GM12865 (cell line): ENCODE data around the gene AADACL4.

Experiments
- DNase-seq: peaks from one replicate; pipeline ENCODE4 v3.0.0; 2010; ENCODE audit warnings: low read depth
- H3K4me3 ChIP-seq: 2 replicates; pipeline ENCODE4 v1.5.1; 2011; ENCODE audit warnings: mild to moderate bottlenecking, low read depth, low read length, control low read depth
- TF ChIP-seq, protein P1 (sequence below): IDR thresholded peaks from 2 replicates; pipeline ENCODE4 v1.5.1; 2011; ENCODE audit warnings: low read length, control low read depth, low read depth, inconsistent platforms; ENCODE audit not compliant: insufficient read depth; ENCODE audit errors: missing control alignments

Gene AADACL4

DNA sequence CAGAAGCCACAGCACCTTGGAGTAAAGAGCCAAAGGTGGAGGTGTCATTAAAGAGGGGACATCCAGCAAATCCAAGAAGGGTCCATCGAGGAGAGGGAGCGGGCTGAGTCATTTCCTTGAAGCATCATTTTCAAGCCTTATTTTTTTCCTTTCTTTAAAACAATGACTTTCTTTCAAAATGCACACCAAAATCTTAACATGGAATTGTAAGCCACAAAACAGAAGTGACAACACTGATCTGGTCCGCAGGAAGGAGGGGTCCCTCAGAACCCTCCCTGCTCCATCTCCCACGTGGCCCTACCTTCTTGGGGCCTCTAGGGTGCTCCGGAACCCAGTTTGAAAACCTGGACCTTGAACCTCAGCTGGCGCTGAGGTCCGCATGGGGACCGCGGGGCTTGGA lies 40.7 kb upstream of the AADACL4 start:
- H3K4me3 ChIP-seq = no peak overlapping the region
- TF ChIP-seq, protein P1, sequence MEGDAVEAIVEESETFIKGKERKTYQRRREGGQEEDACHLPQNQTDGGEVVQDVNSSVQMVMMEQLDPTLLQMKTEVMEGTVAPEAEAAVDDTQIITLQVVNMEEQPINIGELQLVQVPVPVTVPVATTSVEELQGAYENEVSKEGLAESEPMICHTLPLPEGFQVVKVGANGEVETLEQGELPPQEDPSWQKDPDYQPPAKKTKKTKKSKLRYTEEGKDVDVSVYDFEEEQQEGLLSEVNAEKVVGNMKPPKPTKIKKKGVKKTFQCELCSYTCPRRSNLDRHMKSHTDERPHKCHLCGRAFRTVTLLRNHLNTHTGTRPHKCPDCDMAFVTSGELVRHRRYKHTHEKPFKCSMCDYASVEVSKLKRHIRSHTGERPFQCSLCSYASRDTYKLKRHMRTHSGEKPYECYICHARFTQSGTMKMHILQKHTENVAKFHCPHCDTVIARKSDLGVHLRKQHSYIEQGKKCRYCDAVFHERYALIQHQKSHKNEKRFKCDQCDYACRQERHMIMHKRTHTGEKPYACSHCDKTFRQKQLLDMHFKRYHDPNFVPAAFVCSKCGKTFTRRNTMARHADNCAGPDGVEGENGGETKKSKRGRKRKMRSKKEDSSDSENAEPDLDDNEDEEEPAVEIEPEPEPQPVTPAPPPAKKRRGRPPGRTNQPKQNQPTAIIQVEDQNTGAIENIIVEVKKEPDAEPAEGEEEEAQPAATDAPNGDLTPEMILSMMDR = no peak
- no peak for DNase-seq

DNA sequence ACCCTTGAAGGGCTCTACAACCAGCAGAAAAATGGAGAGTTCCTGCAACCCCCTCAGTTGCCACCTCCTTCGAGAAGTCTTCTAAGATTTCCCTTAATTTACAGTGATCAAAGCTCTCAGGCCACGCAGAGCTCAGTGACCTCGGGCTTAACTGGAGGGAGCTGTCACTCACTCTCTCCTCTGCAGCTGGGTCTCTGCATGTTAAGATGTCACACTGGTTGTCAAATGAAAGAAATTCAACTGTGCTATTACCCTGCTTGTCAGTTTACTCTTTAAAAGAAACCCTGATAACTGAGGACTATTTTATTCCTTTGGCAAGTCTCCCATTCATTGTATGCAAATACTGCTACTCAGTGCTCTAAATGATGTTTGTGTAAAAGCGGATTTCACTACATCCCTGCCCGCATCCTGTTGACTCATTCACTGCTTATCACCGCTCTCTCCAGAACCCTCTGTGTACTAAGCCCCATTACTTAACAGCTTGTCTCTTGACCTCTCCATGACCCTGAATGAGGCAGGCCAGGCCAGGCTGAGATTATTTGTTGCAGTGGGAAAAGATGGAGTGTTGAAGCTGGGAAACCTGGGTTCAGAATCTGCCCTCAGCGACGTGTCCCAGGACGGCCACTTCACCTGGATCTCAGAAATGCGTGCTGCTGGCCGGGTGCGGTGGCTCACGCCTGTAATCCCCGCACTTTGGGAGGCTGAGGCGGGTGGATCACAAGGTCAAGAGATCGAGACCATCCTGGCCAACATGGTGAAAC lies 39.6 kb upstream of the AADACL4 start:
- TF ChIP-seq, protein P1 = no peak
- H3K4me3 ChIP-seq = no peak overlapping the region
- DNase-seq = peak; percentile 71

DNA sequence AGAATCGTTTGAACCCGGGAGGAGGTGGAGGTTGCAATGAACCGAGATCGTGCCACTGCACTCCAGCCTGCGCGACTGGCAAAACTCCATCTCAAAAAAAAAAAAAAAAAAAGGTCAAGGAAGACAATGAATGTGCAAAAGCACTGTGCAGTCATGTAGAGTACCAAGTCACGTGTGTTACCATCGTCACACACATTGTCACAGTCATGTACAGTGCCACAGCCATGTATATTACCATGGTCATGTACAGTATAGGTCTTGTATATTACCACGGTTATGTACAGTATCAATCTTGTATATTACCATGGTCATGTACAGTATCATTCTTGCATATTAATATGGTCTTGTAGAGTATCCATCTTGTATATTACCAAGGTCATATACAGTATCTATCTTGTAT lies 38.9 kb upstream of the AADACL4 start:
- H3K4me3 ChIP-seq = no peak overlapping the region
- TF ChIP-seq, protein P1 = no peak
- DNase-seq = no peak

DNA sequence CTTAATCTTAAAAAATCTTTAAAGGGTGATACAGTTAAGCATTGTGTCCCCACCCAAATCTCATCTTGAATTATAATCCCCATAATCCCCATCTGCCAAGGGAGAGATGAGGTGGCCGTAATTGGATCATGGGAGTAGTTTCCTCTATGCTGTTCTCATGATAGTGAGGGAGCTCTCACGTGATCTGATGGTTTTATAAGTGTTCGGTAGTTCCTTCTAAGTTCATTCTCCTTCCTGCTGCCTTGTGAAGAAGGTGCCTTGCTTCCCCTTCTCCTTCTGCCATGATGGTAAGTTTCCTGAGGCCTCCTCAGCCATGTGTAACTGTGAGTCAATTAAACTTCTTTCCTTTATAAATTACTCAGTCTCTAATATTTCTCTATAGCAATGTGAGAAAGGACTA lies 36.6 kb upstream of the AADACL4 start:
- H3K4me3 ChIP-seq = no peak overlapping the region
- TF ChIP-seq, protein P1 = no peak
- no peak for DNase-seq

DNA sequence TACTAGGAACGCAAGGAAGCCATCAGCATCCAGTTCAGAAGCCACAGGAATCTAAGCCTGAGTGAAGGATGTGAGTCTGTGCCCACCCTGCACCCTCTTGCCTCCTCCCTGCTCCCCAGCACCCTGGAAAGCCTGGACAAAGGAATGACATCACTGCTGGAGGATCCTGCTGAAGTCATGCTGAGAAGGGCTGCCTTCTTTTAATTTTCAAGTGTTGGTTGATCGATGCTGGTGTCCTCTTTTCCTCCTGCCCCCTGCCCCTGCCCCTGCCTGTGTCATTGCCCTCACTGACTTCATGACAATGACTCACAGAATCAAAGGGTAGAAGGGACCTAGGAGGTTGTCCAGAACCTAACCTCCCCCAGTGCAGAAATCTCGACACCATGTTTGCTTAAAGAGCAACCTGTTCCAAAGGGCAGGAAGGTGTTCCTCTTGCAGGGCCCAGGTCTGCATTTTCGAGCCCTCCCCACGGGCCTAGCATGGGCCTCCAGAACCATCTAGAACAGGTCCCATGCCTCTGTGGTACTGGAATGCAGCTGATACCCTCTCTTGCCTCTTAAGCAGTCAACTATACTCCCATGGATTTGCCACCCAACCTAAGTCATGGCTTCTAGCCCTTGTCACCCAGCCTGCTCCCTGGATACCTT lies 35.5 kb upstream of the AADACL4 start:
- DNase-seq = no peak
- no peak overlapping the region for H3K4me3 ChIP-seq
- TF ChIP-seq, protein P1 = no peak

DNA sequence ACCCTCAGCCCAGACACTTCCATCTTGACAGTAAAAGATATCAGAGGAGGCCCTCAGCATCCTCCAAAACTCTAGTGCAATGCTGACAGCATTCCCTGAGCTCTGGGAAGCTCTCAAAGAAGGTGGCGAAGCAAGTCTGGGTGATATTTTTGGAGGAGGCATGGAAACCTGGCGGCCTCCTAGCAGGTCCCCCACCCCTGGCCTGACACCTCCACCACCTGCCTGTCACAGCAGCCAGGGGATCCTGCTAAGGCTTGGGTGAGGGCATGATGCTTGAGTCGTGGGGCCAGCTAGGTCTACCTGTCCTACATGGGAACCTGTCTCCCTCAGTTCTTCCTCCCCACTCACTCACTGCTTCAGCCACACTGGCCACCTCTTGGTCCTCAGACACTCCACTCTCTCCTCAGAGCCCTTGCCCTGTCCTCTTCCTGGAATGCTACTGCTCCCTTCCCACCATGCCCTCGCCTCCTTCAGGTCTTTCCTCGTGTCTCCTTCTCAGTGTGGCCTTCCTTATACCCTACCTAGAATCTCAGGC lies 34.3 kb upstream of the AADACL4 start:
- H3K4me3 ChIP-seq = no peak overlapping the region
- DNase-seq = no peak
- TF ChIP-seq, protein P1 = no peak
